B cell (primary cell): ENCODE measurements around the gene TYW1.

ENCODE experiments used
- EZH2 ChIP-seq: IDR thresholded peaks from 2 replicates; pipeline ENCODE4 v1.6.1; 2012; ENCODE audit warnings: borderline replicate concordance, low read depth, mild to moderate bottlenecking, moderate library complexity, low read length; ENCODE audit not compliant: insufficient read depth, poor library complexity, severe bottlenecking
- TF ChIP-seq, protein P1 (sequence below): fragments of 200-600 bp; IDR thresholded peaks from one replicate; pipeline ENCODE4 v1.8.0; 2022; ENCODE audit warnings: antibody characterized with exemption, mild to moderate bottlenecking

DNA sequence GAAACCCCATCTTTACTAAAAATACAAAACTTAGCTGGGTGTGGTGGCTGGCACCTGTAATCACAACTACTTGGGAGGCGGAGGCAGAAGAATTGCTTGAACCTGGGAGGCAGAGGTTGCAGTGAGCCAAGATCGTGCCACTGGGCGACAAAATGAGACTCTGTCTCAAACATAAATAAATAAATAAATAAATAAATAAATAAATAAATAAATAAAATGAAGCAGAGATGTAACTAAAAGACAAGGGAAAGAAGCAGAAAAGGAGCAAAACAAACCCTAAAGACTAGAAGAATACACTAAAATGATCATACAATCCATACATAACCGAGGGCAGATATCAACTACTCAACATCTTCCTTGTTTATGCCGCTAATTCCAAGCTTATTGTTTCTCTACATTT, 209.8 kb downstream of the TYW1 start:
- TF ChIP-seq, protein P1, sequence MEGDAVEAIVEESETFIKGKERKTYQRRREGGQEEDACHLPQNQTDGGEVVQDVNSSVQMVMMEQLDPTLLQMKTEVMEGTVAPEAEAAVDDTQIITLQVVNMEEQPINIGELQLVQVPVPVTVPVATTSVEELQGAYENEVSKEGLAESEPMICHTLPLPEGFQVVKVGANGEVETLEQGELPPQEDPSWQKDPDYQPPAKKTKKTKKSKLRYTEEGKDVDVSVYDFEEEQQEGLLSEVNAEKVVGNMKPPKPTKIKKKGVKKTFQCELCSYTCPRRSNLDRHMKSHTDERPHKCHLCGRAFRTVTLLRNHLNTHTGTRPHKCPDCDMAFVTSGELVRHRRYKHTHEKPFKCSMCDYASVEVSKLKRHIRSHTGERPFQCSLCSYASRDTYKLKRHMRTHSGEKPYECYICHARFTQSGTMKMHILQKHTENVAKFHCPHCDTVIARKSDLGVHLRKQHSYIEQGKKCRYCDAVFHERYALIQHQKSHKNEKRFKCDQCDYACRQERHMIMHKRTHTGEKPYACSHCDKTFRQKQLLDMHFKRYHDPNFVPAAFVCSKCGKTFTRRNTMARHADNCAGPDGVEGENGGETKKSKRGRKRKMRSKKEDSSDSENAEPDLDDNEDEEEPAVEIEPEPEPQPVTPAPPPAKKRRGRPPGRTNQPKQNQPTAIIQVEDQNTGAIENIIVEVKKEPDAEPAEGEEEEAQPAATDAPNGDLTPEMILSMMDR, result no peak
- TF ChIP-seq EZH2, result no peak
